Stomach (tissue), 9 donors: ENCODE measurements around the gene HPS1. TPM values are rescaled to one million over a fixed set of nuclear protein-coding genes. Genes with fewer than 3 reads are reported as not detected.
A peak's percentile ranks its signal among the peaks of the same experiment; 100 is the strongest.

Experiments
- DNase-seq, 2 donors: peaks; one replicate each; pipeline versions ENCODE4 v3.0.0 to v3.0.0-alpha.2; 2013 to 2019
- H3K27ac ChIP-seq, 5 donors: fragments of 200-600 bp in 4 of 5; sonication (generic) in 4 of 5; one replicate each; pipeline ENCODE4 v1.5.1; 2013 to 2019; ENCODE audit warnings: mild to moderate bottlenecking in 1 of 5, moderate library complexity in 1 of 5
- H3K27me3 ChIP-seq, 3 donors: fragments of 200-600 bp; sonication (generic); one replicate each; pipeline ENCODE4 v1.5.1; 2017 to 2019; ENCODE audit warnings: mixed run types in 1 of 3
- H3K36me3 ChIP-seq, 4 donors: fragments of 200-600 bp; sonication (generic); 1 replicate in 3 of 4; 2 replicates in 1 of 4; pipeline ENCODE4 v1.5.1; 2016 to 2019
- H3K4me1 ChIP-seq, 4 donors: fragments of 200-600 bp; sonication (generic); one replicate each; pipeline ENCODE4 v1.5.1; 2016 to 2019
- H3K4me3 ChIP-seq, 4 donors: fragments of 200-600 bp; sonication (generic) in 3 of 4; one replicate each; pipeline ENCODE4 v1.5.1; 2016 to 2019; ENCODE audit warnings: mild to moderate bottlenecking in 1 of 4
- H3K9me3 ChIP-seq, 4 donors: fragments of 200-600 bp; sonication (generic); one replicate each; pipeline ENCODE4 v1.5.1; 2016 to 2019
- EP300 ChIP-seq: sonication (generic); formaldehyde crosslinking; IDR thresholded peaks from one replicate; pipeline ENCODE4 v1.6.1; 2017; ENCODE audit warnings: antibody characterized with exemption
- POLR2A ChIP-seq, 4 donors: fragments of 450-650 bp; IDR thresholded peaks; one replicate each; pipeline ENCODE4 v1.6.1; 2016; ENCODE audit warnings: antibody characterized with exemption in 4 of 4, control low read depth in 2 of 4, mild to moderate bottlenecking in 1 of 4, moderate library complexity in 1 of 4
- POLR2AphosphoS5 ChIP-seq, 3 donors: sonication (generic); formaldehyde crosslinking; IDR thresholded peaks; one replicate each; pipeline ENCODE4 v1.6.1; 2016; ENCODE audit warnings: antibody characterized with exemption in 3 of 3
- WGBS, 5 donors: extraction: QIAGEN DNeasy Blood & Tissue Kit in 3 of 5; methylation state at CpG; one replicate each; pipeline versions ENCODE4 v1.1.5 to v1.1.7; 2013 to 2018; 5-methylcytosine and 5-hydroxymethylcytosine counted together
- intact Hi-C: fragments of 100-400 bp; cut with DNase I; formaldehyde crosslinking; loops from one replicate; pipeline ENCODE4 v1.15.1; 2023; ENCODE audit warnings: low total_unique reads
- polyA plus RNA-seq, 3 donors: library from polyadenylated mRNA; stranded (reverse); fragments of 200-250 nt; gene quantifications; one replicate each; pipeline ENCODE4 v1.2.3, GENCODE V29; 2013
- total RNA-seq, 5 donors: library from RNA; depleted of rRNA; stranded (reverse); fragments of >200 nt; gene quantifications; one replicate each; pipeline versions ENCODE4 v1.1.0 to v1.2.3, GENCODE V29; 2014 to 2016
- TF ChIP-seq, protein P1 (sequence below), 7 experiments: fragments of 450-650 bp in 4 of 7; fragments of 200-600 bp in 3 of 7; sonication (generic) in 3 of 7; IDR thresholded peaks; one replicate each; pipeline ENCODE4 v1.5.1; 2016 to 2019; ENCODE audit warnings: antibody characterized with exemption in 7 of 7, control low read depth in 2 of 7, mild to moderate bottlenecking in 1 of 7
- donor health status: healthy with polysubstance abuse.
- donor health status: Bipolar disorder and iron deficiency.
- donor health status: healthy.

HPS1 gene
- total and polyA plus RNA-seq, 8 donors, result 15.1 to 140 (median 49.1) TPM

DNA sequence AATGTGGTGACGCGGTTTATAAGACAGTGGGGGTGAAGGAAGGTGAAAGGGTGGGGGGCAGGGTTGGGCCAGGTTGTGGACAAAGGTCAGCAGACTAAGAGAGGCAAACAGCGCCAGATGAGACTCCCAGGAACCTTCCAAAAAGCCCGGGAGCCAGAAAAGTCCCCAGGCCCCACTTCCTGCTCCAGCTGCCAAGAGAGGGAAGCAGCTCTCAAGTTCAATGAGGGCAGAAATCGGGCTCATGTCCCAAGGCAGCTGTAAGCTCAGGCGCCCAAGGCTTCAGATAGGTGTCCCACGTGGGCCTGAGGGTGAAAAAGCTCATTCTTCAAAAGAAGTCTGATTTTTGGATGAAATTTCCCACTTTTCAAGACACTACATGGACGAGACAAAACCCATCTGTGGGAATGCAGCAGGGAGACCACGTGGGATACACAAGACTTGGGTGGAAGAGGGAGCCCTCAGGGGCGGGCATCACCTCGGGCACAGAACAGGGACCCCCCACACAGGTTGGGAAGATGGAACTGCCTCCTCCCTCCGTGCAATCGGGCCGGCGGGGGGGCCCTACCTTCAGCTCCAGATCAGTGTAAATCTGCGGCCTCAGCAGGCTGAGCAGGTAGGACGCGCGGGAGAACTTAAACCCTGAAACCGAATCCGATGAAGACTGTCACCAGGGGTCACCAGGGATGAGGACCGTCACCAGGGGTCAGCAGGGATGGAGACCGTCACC is 39.6 kb downstream of the HPS1 start:
- intact Hi-C loops, result no loop called here
- H3K4me3 ChIP-seq, result no peak overlapping the region
- peaks cover 0 to 51% (median 25%) of the 10 kb centered on the region in 4 donors for H3K4me1 ChIP-seq
- H3K36me3 ChIP-seq, result peaks cover 0 to 10% (median 5%) of the 10 kb centered on the region in 4 donors
- H3K9me3 ChIP-seq, result no peaks in the 10 kb centered on the region
- no peaks in the 10 kb centered on the region for H3K27me3 ChIP-seq
- H3K27ac ChIP-seq, result peak overlapping the region in 1 of 5 donors; percentile 43
- WGBS, 5 donors, result 69 to 82% (median 77%) methylated on average over 22 to 23 of the region's 23 CpGs
- TF ChIP-seq, protein P1, sequence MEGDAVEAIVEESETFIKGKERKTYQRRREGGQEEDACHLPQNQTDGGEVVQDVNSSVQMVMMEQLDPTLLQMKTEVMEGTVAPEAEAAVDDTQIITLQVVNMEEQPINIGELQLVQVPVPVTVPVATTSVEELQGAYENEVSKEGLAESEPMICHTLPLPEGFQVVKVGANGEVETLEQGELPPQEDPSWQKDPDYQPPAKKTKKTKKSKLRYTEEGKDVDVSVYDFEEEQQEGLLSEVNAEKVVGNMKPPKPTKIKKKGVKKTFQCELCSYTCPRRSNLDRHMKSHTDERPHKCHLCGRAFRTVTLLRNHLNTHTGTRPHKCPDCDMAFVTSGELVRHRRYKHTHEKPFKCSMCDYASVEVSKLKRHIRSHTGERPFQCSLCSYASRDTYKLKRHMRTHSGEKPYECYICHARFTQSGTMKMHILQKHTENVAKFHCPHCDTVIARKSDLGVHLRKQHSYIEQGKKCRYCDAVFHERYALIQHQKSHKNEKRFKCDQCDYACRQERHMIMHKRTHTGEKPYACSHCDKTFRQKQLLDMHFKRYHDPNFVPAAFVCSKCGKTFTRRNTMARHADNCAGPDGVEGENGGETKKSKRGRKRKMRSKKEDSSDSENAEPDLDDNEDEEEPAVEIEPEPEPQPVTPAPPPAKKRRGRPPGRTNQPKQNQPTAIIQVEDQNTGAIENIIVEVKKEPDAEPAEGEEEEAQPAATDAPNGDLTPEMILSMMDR (IDR thresholded peaks at IDR 0.05), result no peak
- no peak for TF ChIP-seq EP300
- no peak for TF ChIP-seq POLR2A (IDR thresholded peaks at IDR 0.05)
- no peak for TF ChIP-seq POLR2AphosphoS5 (IDR thresholded peaks at IDR 0.05)
- DNase-seq, result peak in 1 of 2 donors; percentile 40

DNA sequence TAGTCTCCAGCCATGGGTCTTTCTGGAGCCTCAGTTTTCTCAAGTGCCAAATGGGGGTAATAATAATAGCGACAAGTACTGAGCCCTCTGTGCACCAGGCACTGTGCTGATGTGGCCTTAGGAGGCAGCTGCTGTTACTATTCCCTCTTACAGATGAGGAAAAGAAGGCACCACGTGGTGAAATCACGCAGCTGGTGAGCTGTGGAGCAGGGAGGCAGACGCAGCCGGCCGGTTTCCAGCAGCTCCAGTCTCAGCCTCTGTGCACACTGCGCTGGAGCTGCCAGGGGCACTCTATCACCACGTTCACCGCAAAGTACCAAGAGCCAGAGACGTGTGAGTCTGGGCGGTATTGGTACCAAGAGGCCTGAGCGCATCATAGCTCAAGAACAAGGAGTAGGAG is 41.3 kb downstream of the HPS1 start:
- 78 to 97% (median 87%) methylated on average over 12 of the region's 12 CpGs for WGBS, 5 donors
- no peaks in the 10 kb centered on the region for H3K9me3 ChIP-seq
- intact Hi-C loops, result no loop called here
- H3K27me3 ChIP-seq, result no peaks in the 10 kb centered on the region
- peak overlapping the region in 3 of 5 donors; percentile 52 to 84 (median 66) for H3K27ac ChIP-seq
- TF ChIP-seq EP300 (no peak), POLR2AphosphoS5 (IDR thresholded peaks at IDR 0.05) (no peak), POLR2A (IDR thresholded peaks at IDR 0.05) (no peak)
- TF ChIP-seq, protein P1 (IDR thresholded peaks at IDR 0.05), result no peak
- no peak overlapping the region for H3K4me3 ChIP-seq
- DNase-seq, result peak in 1 of 2 donors; percentile 44
- H3K36me3 ChIP-seq, result peaks cover 0 to 10% (median 3%) of the 10 kb centered on the region in 4 donors
- H3K4me1 ChIP-seq, result peaks cover 0 to 36% (median 21%) of the 10 kb centered on the region in 4 donors

DNA sequence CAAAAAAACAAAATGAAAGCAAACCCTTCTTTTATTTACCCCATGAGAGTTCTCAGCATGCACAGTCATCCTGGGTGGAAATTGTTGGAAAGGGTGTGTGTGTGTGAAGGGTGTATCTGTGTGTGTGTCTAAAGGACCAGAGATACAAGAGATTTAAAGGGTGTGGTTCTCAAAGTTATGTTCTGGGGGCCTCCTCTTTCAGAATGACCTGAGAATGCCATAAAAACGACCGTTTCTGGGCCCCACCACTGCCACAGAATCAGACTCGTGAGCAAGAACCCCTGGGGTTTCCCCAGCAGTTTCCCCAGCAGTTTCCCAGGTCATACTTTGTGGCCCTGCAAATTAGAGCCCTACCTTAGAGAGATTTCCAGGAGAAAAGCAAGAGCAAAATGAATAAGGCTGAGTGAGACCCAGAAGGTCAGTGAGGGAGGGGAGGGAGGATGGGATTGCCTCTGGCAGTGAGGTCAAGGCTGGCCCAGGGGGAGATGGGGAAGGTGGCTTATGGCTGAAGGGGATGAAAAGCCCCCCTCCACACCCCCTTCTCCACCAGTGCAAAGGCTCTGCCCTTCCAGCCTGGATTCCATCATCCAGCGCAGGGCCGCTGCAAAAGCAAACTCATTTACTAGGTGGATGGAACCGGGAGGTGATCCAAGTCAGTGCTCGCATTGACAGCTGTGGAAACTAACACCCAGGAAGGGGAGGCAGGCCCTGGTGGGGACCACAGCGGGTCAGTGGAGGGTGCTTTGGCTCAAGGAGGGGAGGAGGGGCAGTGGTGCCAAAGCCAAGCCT is 42.0 kb downstream of the HPS1 start:
- H3K4me3 ChIP-seq, result no peak overlapping the region
- peaks cover 0 to 36% (median 21%) of the 10 kb centered on the region in 4 donors for H3K4me1 ChIP-seq
- no peaks in the 10 kb centered on the region for H3K9me3 ChIP-seq
- intact Hi-C loops, result no loop called here
- H3K27ac ChIP-seq, result peak overlapping the region in 4 of 5 donors; percentile 36 to 84 (median 59)
- TF ChIP-seq EP300 (no peak), POLR2AphosphoS5 (IDR thresholded peaks at IDR 0.05) (peak in 1 of 3 donors; percentile 13), POLR2A (IDR thresholded peaks at IDR 0.05) (no peak)
- TF ChIP-seq, protein P1 (IDR thresholded peaks at IDR 0.05), result no peak
- peaks cover 0 to 13% (median 5%) of the 10 kb centered on the region in 4 donors for H3K36me3 ChIP-seq
- peak in 1 of 2 donors; percentile 53 for DNase-seq
- no peaks in the 10 kb centered on the region for H3K27me3 ChIP-seq
- WGBS, 5 donors, result 47 to 59% (median 57%) methylated on average over 7 to 8 of the region's 8 CpGs

DNA sequence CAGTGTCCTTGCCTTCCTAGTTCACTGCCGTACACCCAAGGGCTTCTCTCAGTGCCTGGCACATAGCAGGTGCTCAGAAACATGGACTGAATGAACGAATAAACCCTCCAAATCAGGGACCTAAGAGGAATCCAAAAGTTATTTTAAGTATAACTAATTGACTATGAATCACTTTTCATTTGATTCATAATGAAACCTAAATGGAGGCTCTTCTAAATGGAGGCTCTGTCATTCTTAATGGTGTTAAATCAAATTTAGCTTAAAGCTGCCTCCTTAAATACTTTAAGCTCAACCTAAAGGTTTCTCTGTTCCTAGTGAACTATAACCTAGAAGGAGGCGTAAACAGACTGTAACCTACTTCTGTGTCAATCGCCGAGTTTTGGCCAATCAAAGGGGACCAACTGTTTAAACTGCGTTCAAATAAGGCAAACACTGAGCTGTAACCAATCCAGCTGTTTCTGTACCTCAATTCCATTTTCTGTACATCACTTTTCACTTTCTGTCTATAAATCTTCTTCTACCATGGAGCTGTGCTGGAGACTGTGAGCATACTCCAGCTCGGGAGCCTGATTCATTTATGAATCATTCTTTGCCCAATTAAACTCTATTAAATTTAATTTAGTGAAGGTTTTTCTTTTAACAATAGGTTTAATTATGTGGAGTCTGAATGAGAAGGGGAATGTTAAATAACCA is 42.8 kb downstream of the HPS1 start:
- H3K4me3 ChIP-seq, result no peak overlapping the region
- H3K36me3 ChIP-seq, result peaks cover 0 to 21% (median 9%) of the 10 kb centered on the region in 4 donors
- no peaks in the 10 kb centered on the region for H3K9me3 ChIP-seq
- TF ChIP-seq POLR2AphosphoS5 (IDR thresholded peaks at IDR 0.05) (no peak), POLR2A (IDR thresholded peaks at IDR 0.05) (no peak), EP300 (no peak)
- TF ChIP-seq, protein P1 (IDR thresholded peaks at IDR 0.05), result no peak
- peak overlapping the region; percentile 36 to 84 (median 66) for H3K27ac ChIP-seq
- 32 to 59% (median 37%) methylated on average over 7 of the region's 7 CpGs for WGBS, 5 donors
- intact Hi-C loops, result no loop called here
- peak in 1 of 2 donors; percentile 56 for DNase-seq
- no peaks in the 10 kb centered on the region for H3K27me3 ChIP-seq
- H3K4me1 ChIP-seq, result peaks cover 0 to 36% (median 21%) of the 10 kb centered on the region in 4 donors
